Activated T-cell treated with anti-CD3 and anti-CD28 coated beads for 1 hour (primary cell): ENCODE results near the gene SMARCC2.

ENCODE experiments used
- DNase-seq: peaks from one replicate; pipeline ENCODE4 v3.0.0-alpha.2; 2020; ENCODE audit warnings: low read depth

Gene SMARCC2

GRCh38 chr12:56189099-56189917 is at the start of gene SMARCC2:
TSS of gene SMARCC2 (minus strand) at chr12:56189483. CDS start at chr12:56189461, 22 bp downstream.
- peak; percentile 78 for DNase-seq

- DNase-seq: no peak
Observed at GRCh38 chr12:56237552-56237951, 48.3 kb upstream of the SMARCC2 start.

- DNase-seq: no peak
Observed at GRCh38 chr12:56236985-56237384, 47.7 kb upstream of the SMARCC2 start.

- DNase-seq: no peak
Observed at GRCh38 chr12:56236091-56236490, 46.8 kb upstream of the SMARCC2 start.

GRCh38 chr12:56234746-56235436 is 45.6 kb upstream of the SMARCC2 start:
- DNase-seq: no peak

GRCh38 chr12:56231184-56231582 is 41.9 kb upstream of the SMARCC2 start:
- DNase-seq: no peak

- no peak for DNase-seq
Observed at GRCh38 chr12:56230432-56231183, 41.3 kb upstream of the SMARCC2 start.

GRCh38 chr12:56229916-56230431 is 40.7 kb upstream of the SMARCC2 start, which contains the start of gene SLC39A5:
TSS of gene SLC39A5 (plus strand) at chr12:56230051. CDS start at chr12:56231275, 1,224 bp downstream.
- no peak for DNase-seq

- DNase-seq: no peak
Observed at GRCh38 chr12:56229082-56229481, 39.8 kb upstream of the SMARCC2 start.

GRCh38 chr12:56224954-56225353 is 35.7 kb upstream of the SMARCC2 start:
- DNase-seq: no peak

GRCh38 chr12:56224102-56224701 is 34.9 kb upstream of the SMARCC2 start, which contains the start of gene NABP2:
TSS of gene NABP2 (plus strand) at chr12:56224342. CDS start at chr12:56224857, 515 bp downstream.
- peak; percentile 78 for DNase-seq

- no peak for DNase-seq
Observed at GRCh38 chr12:56223571-56224101, 34.4 kb upstream of the SMARCC2 start.

- DNase-seq: no peak
Observed at GRCh38 chr12:56222531-56222895, 33.2 kb upstream of the SMARCC2 start.

GRCh38 chr12:56221757-56222530 is 32.7 kb upstream of the SMARCC2 start, which contains the start of gene RNF41:
TSS of gene RNF41 (minus strand) at chr12:56221922. CDS start at chr12:56214047, 7,875 bp downstream.
- peak; percentile 88 for DNase-seq

- no peak for DNase-seq
Observed at GRCh38 chr12:56221232-56221756, 32.0 kb upstream of the SMARCC2 start.

- DNase-seq: no peak
Observed at GRCh38 chr12:56220611-56221231, 31.4 kb upstream of the SMARCC2 start.

GRCh38 chr12:56219840-56220239 is 30.6 kb upstream of the SMARCC2 start:
- no peak for DNase-seq

- no peak for DNase-seq
Observed at GRCh38 chr12:56216461-56216860, 27.2 kb upstream of the SMARCC2 start.

GRCh38 chr12:56213878-56214277 is 24.6 kb upstream of the SMARCC2 start:
- DNase-seq: no peak

- DNase-seq: no peak
Observed at GRCh38 chr12:56212361-56212760, 23.1 kb upstream of the SMARCC2 start.
